ENCODE data around the gene LSAMP.

GRCh38 chr3:115834068-115834467 is 611.2 kb downstream of the LSAMP start:
- TF ChIP-seq CTCF (IDR thresholded peaks at IDR 0.05) (no peak), EP300 (IDR thresholded peaks at IDR 0.05) (no peak), POLR2A (IDR thresholded peaks at IDR 0.05) (no peak)
